ENCODE measurements around the gene KIAA0319L.

The KIAA0319L gene

DNA sequence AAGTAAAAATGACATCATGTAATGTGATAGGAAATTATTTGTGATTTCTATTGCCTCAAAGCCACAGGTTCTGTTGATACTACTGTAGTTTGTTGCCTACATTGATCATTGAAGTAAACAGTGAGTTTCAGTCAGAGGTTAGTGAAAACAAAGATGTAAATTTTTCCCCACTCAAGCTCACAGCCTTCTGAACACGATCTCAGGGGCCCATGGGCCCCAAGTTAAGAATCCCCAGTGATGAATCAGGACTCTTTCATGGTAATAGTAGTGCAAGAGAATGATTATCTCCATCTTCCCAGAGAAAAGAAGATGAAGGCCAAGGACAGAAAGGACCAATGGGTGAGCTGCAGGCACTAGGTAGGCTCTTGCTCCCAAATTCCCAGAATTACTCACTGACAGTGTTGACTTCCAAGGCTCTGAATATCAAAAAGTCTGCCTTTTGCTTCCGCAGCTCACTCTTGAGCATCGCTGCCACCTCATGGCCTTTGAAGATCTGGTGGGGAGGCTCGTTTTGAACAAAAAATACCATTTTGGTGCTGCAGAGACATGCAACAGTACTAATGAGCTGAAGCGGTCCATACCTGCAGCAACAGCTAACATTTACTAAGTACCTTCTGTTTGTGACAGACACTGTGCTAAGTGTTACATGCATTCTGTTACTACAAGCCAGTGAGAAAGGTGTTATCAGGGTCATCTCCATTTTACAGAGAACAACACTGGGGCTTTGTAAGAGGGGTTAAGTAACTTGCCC is 113.3 kb downstream of the KIAA0319L start:
- DNase-seq (ENCODE audit: low read depth), result no peak

DNA sequence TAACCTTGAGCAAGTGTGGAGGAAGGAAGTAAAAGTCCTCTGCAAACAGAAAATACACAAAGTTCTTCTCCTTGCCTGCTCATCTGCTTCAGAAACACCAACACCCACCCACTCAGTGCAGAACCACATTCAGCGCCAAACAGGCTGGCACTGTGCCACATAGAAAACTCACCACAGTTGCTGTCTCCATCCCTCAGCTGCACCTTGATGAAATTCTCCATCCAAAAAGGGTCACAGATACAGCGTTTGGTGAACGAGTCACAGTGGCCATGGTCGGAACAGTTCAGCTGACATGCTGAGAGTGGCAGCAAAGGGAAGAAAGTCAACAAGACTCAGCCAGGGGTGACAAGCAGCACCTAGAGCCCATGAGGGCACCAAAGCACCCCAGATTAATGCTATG is 114.5 kb downstream of the KIAA0319L start:
- no peak for DNase-seq (ENCODE audit: low read depth)

DNA sequence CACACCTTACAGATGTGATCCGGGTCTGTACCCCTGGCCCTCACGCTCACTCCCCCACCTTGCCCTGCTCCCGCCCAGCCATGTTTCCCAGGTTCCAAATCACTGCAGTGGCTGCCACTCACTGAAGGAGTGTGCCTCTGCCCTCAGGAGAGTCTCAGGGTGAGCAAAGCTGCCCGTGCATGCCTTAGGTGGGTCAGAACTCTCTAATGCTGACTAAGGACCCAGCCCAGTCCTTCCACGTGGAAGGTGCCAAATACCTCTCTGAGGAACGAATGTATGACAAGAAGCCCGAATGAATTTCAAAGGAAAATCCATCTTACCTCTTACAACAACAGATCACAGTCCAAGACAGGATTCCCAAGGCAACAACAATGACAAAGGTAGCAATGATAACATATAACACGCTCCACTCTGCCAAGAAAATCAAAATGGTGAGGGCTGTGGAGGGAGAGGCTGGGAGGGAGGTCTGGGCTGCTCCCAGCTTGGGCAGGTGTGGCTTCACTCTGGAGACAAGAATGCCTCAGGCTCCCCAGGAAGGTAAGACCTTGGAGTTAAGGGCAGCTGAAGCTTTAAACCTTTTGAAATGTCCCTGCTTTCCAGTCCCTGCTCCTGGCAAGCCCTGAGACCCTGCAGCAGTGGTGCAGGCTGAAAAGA is 115.2 kb downstream of the KIAA0319L start:
- no peak for DNase-seq (ENCODE audit: low read depth)

DNA sequence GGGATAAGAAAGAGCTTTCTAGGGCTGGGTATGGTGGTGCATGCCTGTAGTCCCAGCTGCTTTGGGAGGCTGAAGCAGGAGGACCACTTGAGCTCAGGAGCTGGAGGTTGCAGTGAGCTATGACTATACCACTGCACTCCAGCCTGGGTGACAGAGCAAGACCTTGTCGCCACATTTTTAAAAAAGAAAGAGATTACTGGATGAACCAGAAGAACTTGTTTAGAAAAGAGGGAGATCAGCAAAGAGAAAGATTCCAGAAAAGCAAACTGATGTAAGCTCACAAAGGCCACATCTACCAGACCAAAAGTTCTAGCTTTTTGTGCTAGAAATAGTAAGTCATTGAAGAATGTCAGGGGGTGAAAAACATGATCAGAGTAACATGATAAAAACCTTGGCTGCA is 117.6 kb downstream of the KIAA0319L start:
- no peak for DNase-seq (ENCODE audit: low read depth)

DNA sequence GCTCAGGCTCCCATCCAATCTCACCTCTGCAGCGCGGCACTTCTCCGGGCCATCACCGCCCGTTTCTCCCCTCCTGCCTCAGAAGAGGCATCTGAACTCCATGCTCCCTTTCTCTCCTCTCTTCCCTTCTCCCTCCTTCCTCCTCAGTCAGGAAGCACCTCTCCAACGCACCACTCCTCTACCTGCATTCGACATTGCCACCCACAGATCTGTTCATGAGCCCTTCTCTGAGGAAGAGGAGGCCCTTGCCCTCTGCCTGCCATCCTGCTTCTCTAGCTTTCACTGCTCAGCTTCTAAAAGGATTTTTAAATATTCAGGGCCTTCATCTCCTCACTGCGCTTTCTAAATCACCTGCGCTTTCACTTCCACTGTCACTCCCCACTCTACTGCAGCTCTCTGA is 120.0 kb downstream of the KIAA0319L start:
- DNase-seq (ENCODE audit: low read depth), result no peak

DNA sequence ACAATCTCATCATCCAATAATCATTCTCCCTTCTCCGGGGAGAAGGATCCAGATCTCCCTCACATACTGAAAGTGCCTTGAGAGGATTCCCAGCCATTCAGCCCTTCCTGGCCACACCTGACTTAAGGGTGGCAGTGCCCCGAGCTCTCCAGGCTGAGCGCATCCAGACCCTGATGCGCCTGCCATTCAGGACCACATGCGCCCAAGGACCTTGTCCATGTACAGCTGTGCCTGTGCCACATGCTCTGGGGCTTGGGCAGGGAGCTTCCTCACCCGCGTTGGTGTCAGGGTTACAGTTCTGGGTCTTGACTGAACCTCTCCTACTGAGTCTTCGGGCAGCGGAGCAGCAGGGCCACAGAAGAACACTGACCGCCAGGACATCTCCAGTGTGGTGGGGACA is 121.1 kb downstream of the KIAA0319L start:
- DNase-seq (ENCODE audit: low read depth), result no peak

DNA sequence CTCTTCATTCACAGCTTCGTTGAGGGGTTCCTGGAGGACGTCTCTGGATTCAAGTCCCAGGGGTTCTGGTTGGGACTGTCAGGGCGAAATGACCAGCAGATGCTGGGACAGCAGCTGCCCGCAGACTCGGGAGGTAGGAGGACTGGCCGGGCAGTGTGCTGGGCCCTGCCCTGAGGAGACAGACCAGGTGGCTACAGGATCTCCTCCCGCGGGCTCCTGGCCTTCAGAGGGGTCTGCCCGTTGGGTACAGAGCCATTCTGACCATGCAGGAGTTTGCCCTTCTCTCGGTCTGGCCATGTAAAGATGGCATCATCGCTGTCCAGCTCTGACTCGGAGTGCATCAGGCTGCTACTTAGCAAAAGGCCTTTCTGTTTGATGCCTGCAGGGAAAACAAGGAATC is 122.5 kb downstream of the KIAA0319L start:
- DNase-seq (ENCODE audit: low read depth), result no peak

DNA sequence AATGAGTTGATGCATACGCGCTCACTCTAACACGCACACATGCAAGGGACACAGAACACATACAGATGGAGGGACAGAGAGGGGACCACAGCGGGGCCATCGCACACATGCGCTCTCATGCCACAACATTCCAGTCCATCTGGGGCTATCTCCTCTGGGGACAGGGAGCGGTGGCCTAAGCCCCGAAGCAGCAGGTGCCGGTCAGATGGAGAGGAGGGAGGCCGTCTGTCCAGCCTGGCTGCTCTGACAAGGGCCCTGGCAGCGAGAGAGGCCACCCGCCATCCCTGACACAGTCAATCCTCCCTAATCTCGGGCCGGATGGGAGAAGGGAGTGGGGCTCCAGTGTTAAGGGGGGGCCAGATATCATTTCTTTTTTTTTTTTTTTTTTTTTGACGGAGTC is 123.5 kb downstream of the KIAA0319L start:
- no peak for DNase-seq (ENCODE audit: low read depth)

DNA sequence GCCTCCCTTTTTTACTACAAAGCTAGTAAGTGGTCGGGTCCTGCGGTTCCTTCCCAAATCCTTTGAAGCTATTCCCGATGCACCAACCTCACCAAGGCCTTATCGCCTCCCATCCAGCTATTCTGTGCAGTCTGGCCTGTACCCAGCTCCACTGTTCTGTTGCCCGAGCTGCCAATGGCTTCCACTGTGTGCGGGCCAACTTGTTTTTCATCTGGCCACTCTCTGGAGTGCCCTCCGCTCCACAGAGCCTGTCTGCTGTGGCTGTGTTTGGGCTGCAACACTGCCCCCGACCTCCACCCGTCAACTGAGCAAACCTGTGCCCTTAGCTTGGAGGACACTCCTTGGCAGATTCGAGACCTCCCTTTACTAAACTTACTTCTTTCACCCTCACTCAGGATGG is 125.0 kb downstream of the KIAA0319L start:
- no peak for DNase-seq (ENCODE audit: low read depth)

DNA sequence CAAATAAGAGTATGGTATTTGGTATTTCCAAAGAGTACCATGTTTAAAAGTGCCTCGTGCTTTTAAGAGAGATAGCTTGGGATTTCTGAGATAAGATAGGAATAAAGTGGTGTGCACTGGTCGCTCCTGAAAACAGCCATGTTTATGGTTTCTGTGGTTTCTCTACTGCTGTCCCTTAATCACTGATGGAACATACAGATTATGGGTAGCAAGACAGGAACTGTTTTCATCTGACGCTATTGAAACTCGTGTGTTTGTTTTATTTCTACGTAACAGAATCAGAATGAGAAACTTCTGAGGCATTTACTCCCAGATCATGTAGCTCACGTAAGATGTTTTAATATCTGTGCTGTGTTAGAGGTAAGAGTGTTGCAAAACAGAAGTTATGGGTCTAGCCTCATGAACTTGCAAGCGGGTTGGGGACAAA is 126.0 kb downstream of the KIAA0319L start:
- DNase-seq (ENCODE audit: low read depth), result no peak

DNA sequence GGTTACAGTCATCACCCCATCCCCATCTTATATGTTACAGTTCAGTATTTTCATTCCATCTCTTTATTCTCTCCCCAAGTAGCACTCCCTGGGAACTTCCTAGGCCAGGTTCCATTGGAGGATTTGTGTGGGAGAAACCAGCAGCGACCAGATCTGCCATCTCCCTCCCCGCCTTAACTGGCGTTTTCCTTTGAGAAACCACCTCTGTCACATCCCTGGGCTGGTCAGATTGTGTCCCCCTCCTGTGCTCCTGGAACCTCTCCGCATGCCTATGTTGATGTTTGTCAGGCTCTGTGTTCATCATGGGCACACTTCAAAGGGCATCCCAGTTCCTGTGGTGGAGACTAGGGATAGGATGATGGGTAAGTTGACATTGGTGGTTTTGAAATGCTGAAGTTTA is 126.4 kb downstream of the KIAA0319L start:
- no peak for DNase-seq (ENCODE audit: low read depth)

DNA sequence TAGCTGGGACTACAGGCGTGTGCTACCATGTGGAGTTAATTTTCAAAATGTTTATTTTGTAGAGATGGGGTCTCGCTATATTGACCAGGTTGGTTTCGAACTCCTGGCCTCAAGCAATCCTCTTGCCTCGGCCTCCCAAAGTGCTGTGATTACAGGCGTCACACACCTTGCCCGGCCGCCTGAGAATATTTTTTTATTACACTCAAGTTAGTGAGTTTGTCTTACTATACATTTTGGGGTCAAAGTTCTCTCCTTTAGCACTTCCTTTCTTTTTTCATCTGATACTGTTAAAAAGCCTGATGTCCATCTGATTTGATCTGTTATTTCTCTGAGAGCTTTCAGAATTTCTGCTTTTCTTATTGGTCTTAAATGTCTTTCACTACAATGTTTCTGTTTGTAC is 128.8 kb downstream of the KIAA0319L start:
- DNase-seq (ENCODE audit: low read depth), result no peak

DNA sequence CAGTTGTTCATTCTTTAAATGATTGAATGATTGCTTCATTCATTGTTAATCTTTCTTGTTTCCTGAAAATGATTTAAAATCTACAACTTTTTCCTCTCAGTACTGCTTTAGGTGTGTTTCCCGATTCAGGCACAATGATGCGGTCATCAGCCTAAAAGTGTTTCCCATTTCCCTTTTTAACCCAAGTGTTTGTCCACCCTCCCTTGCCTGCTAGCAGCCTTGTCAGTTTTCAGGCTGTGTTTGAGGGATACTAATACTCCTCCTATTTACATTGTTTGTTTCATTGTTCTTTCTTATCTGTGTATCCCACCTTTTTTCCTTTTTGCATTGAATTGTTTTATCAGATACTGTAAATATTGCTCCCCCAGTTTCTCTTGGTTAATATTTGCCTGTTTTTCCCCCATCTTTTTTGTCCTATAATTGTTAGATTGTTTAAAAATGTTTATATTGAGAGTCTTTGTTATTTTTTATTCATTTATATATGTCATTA is 131.1 kb downstream of the KIAA0319L start:
- DNase-seq (ENCODE audit: low read depth), result no peak

DNA sequence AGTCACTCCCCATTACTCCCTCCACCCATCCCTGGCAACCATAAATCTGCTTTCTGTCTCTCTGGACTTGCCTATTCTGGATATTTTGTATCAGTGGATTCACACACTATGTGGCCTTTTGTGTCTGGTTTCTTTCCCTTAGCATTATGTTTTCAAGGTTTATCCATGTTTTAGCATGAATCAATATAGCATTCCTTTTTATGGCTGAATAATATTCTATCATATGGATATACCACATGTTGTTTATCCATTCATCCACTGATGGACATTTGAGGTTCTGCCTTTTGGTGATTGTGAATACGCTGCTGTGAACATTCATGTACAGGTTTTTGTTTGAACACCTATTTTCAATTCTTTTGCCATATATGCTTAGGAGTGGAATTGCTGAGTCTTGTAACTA is 148.3 kb downstream of the KIAA0319L start:
- DNase-seq (ENCODE audit: low read depth), result no peak

DNA sequence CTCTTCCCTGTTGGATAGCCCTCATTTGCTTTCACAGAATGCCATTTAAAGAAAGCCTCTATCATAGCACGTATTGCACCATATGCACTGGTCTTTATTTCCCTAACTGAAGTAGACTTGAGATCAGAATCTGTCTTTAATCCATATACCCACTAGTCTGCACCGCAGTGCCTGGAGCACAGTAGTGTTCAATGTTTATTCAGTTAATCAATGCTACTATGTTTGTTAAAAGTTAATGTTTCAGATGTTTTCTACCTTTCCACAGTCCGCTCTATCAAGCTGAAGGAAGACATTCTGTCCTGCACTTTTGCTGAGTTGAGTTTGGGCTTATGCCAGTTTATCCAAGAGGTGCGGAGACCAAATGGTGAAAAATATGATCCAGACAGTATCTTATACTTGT is 149.5 kb downstream of the KIAA0319L start:
- DNase-seq (ENCODE audit: low read depth), result no peak

DNA sequence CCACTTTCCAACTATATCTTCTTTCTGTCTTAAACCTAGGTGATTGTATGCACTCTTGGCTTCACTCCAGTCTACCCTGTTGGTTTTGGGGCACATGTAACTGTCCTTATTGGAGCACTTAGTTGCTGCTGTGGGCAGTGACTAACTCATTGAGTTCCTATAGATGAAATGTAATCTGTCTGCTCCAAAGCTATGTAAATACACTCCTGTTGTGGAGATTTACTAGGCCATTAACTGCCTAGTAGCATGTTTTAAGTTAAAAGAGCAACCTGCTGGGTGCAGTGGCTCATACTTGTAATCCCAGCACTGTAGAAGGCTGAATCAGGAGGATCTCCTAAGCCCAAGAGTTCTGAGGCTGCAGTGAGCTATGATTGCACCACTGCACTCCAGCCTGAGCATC is 151.1 kb downstream of the KIAA0319L start:
- no peak for DNase-seq (ENCODE audit: low read depth)

DNA sequence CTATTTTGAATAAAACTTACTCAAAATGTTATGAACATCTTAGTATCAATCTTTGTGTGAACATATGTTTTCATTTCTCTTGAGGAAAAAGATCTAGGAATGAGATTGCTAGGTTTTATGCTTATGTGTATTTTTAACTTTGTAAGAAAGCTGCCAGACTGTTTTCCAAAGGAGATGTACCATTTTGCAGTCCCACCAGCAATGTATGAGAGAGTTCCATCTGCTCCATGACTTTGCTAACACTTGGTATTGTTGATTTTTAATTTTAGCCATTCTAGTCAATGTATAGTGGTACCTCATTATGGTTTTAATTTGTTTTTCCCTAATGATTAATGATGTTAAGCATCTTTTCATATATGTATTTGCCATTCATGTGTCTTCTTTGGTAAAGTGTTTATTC is 156.2 kb downstream of the KIAA0319L start:
- no peak for DNase-seq (ENCODE audit: low read depth)

DNA sequence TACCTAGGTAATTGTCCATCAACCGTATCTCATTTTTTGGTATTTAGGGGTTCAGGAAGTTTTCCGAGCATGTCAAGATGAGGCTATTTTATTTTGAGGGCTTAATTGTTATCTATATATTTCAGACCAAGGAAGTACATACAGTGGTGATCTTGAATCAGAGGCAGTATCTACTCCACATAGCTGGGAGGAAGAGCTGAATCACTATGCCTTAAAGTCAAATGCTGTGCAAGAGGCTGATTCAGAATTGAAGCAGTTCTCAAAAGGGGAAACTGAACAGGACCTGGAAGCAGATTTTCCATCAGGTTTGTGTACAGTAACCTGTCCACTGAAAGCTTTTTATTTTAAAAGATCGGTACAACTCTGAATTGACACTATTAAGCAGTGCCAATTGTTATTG is 158.5 kb downstream of the KIAA0319L start:
- no peak for DNase-seq (ENCODE audit: low read depth)

DNA sequence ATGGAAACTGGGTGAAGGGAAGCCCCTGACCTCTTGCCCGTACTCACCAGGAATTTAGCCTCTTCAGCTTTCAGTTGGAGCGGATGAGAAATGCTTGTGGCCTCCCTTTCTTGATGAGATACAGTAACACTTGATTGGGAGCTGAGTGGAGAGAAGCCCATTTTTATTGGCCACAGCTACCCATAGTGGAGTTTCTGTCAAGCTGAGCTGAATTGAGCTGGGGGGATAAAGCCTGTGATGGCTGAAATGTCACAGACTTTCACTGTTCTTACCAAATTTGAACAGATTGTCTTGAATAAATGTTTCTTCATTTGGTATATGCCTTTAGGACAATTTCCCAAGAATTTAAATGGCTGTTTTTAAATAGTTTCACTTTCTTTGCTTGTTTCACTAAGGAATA is 162.8 kb downstream of the KIAA0319L start:
- DNase-seq (ENCODE audit: low read depth), result no peak

DNA sequence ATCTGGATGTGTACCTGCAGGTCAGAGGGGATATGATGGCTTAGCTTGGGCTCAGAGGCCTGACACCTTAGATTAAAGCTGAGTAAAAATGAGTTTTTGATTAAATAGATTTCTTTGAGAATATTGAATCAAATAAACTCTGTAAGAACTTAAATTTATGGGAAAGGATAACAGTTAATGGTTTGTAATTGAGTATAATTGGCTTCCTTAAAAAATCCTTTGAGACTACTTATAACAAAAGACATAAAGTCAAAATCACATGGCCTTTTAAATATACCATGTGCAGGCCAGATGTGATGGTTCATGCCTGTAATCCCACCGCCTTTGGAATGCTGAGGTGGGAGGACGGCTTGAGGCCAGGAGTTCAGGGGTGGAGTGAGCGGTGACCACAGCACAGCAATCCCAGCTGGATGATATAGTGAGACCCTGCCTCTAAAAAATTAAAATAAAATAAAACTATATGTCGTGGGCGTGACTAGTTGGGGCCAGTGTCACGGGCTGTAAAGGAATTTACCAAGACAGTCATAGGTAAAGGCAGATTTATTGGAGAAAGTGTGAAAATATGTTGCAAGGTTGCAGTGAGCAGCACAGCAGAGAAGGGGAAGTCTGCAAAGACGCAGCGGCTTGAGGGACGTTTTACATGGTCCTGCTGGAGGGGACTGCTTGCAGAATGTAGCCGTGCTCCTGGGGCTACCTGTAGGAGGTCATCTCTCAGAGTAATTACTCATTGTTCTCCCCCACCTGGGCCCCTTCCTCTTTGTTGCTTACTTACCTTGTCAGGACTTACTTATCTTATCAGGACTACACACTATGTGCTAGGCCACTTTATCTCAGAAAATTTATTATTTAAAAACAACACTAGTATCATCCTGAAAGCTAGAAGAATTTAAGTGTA is 166.4 kb downstream of the KIAA0319L start:
- no peak for DNase-seq (ENCODE audit: low read depth)

DNA sequence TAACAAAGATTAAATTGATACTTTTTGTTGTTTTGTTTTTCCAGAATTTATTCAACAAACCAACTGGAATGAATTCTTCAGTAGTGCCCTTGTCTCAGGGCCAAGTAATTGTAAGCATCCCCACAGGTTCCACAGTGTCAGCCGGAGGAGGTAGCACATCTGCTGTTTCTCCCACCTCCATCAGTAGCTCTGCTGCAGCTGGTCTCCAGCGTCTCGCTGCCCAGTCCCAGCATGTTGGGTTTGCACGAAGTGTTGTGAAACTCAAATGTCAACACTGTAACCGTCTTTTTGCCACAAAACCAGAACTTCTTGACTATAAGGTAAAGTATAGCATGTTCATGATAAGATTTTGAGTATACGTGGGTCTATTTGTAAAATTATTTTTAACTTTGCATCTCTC is 170.2 kb downstream of the KIAA0319L start:
- DNase-seq (ENCODE audit: low read depth), result no peak

DNA sequence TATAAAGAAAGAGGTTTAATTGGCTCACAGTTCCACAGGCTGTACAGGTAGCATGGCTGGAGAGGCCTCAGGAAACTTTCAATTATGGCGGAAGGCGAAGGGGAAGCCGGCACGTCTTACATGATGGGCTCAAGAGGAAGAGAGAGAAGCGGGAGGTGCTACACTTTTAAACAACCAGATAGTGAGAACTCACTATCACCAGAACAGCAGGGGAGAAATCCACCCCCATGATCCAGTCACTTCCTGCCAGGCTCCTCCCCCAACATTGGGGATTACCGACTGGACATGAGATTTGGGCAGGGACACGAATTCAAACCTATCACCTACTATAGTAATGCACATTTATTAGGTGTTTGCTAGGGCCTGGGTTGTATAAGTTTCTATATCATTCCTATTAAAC is 170.9 kb downstream of the KIAA0319L start:
- no peak for DNase-seq (ENCODE audit: low read depth)

Measured in HS-27A (cell line).